ENCODE measurements around the gene MAP3K2. TPM values are rescaled to one million over a fixed set of nuclear protein-coding genes. Genes with fewer than 3 reads are reported as not detected.

MAP3K2 gene

DNA sequence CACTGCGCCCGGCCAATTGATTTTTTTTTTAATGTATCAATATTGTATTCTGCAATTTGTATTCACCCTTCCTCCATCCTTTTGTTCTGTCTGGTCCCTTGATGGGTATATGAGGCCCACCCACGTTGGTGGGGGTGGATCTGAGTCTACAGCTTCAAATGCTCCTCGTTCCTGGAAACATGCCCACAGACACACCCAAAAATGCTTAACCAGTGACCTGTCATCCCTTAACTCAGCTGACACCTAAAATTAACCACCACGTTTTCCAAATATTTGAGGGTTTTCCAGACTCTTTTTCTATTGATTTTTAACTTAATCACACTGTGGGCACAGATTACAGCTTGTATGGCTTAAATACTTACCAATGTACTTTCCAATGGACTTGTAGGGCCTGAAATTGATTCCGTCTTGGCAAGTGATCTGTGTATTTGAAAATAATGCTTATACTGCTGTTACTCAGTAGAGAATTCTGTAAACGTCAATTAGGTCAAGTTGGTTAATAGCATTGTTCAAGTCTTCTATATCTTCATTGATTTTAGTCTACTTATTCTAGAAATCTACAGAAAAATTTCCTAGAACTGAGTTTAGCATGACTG lies 133.3 kb downstream of the MAP3K2 start:
- H2BK15ac ChIP-seq (ENCODE audit: low read length) = no peak overlapping the region
- DNase-seq (ENCODE audit: low spot score) = no peak
- no peak overlapping the region for H3K18ac ChIP-seq (ENCODE audit: low read length)
- H4K91ac ChIP-seq (ENCODE audit: low read depth, low read length, poor library complexity) = no peak overlapping the region
- H3K27me3 ChIP-seq (ENCODE audit: control insufficient read depth in 3 of 3, insufficient read depth in 3 of 3, low read depth in 1 of 3, low read length in 3 of 3) = no peaks in the 10 kb centered on the region
- H2AK5ac ChIP-seq (ENCODE audit: low read depth, low read length) = no peak overlapping the region
- no peak overlapping the region for H3K27ac ChIP-seq (replicated peaks; ENCODE audit: low read length)
- H2BK12ac ChIP-seq (ENCODE audit: low read length) = no peak overlapping the region
- no peaks in the 10 kb centered on the region for H3K9me3 ChIP-seq (replicated peaks in 1 of 2; ENCODE audit: control insufficient read depth in 2 of 2, insufficient read depth in 1 of 2, low read depth in 1 of 2, low read length in 2 of 2)
- H3K4me1 ChIP-seq (ENCODE audit: control insufficient read depth in 2 of 2, insufficient read depth in 1 of 2, low read depth in 1 of 2, low read length in 2 of 2) = peaks cover 7 to 10% of the 10 kb centered on the region in 2 donors
- H3K14ac ChIP-seq (ENCODE audit: low read length) = no peak overlapping the region
- no peak overlapping the region for H2BK120ac ChIP-seq (ENCODE audit: low read depth, low read length)
- no CpG with 5 or more reads among the region's 7 CpGs for whole genome bisulfite sequencing, 2 donors (ENCODE audit: extremely low coverage in 2 of 2, insufficient read length in 2 of 2, insufficient replicate concordance in 1 of 2)
- H3K9ac ChIP-seq (ENCODE audit: low read depth, low read length, poor library complexity) = no peak overlapping the region
- H2BK5ac ChIP-seq (ENCODE audit: low read length) = no peak overlapping the region
- H3K79me1 ChIP-seq (ENCODE audit: low read depth, low read length) = no peaks in the 10 kb centered on the region
- no peak overlapping the region for H3K4ac ChIP-seq (ENCODE audit: low read length)
- peaks cover 19 to 34% of the 10 kb centered on the region in 2 donors for H3K36me3 ChIP-seq (replicated peaks in 1 of 2; ENCODE audit: control insufficient read depth in 2 of 2, insufficient read depth in 2 of 2, low read length in 2 of 2)
- no peak overlapping the region for H3K4me3 ChIP-seq (ENCODE audit: low read length in 2 of 2)
- no peak overlapping the region for H4K8ac ChIP-seq (ENCODE audit: low read depth, low read length)
- H3K23ac ChIP-seq (ENCODE audit: low read depth, low read length, poor library complexity) = no peak overlapping the region
- H3K4me2 ChIP-seq (ENCODE audit: insufficient read depth, low read length, poor library complexity, severe bottlenecking) = no peak overlapping the region
- no peak overlapping the region for H2AFZ ChIP-seq (ENCODE audit: low read length)

Small RNA genes lying within 50 kb of the gene (small RNA-seq; reads per million reads assigned to genes)
- gene MIR4783 (ENCODE audit: insufficient read depth) (2.4 reads per million), gene RNU6-1147P (ENCODE audit: insufficient read depth) (not detected)
